Muscle layer of duodenum (tissue), 2 donors: ENCODE results near the gene DTNB.

ENCODE experiments used
- H3K27ac ChIP-seq: one replicate; pipeline ENCODE4 v1.7.0; 2013; ENCODE audit warnings: mild to moderate bottlenecking, low read length
- H3K27me3 ChIP-seq: one replicate; pipeline ENCODE4 v1.7.0; 2013; ENCODE audit warnings: low read depth, mild to moderate bottlenecking, control low read depth, low read length
- H3K36me3 ChIP-seq, 2 donors: one replicate each; pipeline ENCODE4 v1.7.0; 2013; ENCODE audit warnings: low read length in 2 of 2, control low read depth in 1 of 2, mild to moderate bottlenecking in 1 of 2; ENCODE audit not compliant: insufficient read depth in 2 of 2, control insufficient read depth in 1 of 2
- H3K4me1 ChIP-seq, 2 donors: one replicate each; pipeline ENCODE4 v1.7.0; 2013; ENCODE audit warnings: low read length in 2 of 2, mild to moderate bottlenecking in 2 of 2, control low read depth in 1 of 2, moderate library complexity in 1 of 2; ENCODE audit not compliant: insufficient read depth in 2 of 2, control insufficient read depth in 1 of 2
- H3K4me3 ChIP-seq, 2 donors: one replicate each; pipeline ENCODE4 v1.7.0; 2013; ENCODE audit warnings: low read length in 2 of 2, low read depth in 1 of 2, mild to moderate bottlenecking in 1 of 2
- H3K9me3 ChIP-seq, 2 donors: one replicate each; pipeline ENCODE4 v1.7.0; 2013; ENCODE audit warnings: low read length in 2 of 2, control low read depth in 1 of 2, mild to moderate bottlenecking in 1 of 2; ENCODE audit not compliant: control insufficient read depth in 1 of 2
- donor health status: healthy.

The DTNB gene

DNA sequence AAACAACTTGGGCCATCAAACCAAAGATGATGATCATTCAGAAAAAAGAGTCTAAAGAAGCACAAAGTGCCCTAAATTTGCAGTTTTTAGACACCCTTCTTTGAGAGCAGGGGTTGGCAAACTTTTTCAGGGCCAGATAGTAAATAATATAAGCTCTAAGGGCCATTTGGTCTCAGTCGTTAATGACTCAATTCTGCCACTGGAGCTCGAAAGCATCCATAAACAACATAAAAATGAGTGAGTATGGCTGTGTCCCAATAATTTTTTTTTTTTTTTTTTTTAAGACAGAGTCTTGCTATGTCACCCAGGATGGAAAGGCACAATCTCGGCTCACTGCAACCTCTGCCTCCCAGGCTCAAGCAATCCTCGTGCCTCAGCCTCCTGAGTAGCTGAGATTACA is 152.3 kb downstream of the DTNB start:
- Histone ChIP-seq H3K4me3 (no peak overlapping the region), H3K27ac (no peak overlapping the region), H3K9me3 (no peaks in the 10 kb centered on the region), H3K36me3 (no peaks in the 10 kb centered on the region), H3K27me3 (no peaks in the 10 kb centered on the region), H3K4me1 (peaks cover 0 to 4% of the 10 kb centered on the region in 2 donors)

DNA sequence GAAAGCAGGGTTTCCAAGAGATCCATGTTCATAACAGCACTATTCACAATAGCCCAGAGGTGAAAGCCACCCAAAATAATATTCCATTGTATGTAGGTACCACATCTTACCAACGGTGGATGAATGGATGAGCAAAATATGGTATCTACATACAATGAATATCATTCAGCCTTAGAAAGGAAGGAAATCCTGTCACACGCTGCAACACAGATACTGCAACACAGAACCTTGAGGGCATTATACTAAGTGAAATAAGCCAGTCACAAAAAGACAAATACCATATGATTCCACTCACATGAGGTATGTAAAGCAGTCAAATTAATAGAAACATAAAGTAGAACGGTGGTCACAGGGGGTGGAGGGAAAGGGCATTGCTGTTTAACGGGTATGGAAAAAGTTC is 155.7 kb downstream of the DTNB start:
- H3K4me3 ChIP-seq = no peak overlapping the region
- no peaks in the 10 kb centered on the region for H3K27me3 ChIP-seq
- H3K4me1 ChIP-seq = peaks cover 0 to 4% of the 10 kb centered on the region in 2 donors
- no peak overlapping the region for H3K27ac ChIP-seq
- H3K36me3 ChIP-seq = no peaks in the 10 kb centered on the region
- no peaks in the 10 kb centered on the region for H3K9me3 ChIP-seq

DNA sequence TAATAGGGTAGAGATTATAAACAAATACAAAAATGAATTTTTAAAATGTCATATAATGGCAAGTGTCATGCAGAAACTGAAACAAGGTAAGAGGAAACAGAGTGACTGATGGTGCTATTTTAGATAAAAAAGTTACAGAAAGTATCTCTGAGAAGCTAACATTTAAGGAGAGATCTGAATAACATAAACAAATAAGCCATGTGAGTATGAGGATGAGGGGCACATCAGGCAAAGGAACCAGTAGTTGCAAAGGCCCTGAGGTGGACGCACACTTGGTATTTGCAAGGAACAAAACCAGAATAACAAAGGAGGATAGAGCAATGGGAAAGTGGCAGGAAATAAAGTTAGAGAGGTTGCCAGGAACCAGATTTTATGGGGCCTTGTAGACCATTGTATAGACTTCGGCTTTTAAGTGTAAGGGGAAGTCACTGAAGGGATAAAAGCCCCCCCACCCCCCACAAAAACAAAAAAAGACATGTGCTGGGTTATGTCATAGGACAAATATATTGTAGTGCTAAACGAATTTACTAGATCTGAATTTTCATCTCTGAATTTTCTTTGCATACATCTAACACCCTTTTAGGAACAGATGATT is 159.2 kb downstream of the DTNB start:
- no peaks in the 10 kb centered on the region for H3K9me3 ChIP-seq
- H3K27me3 ChIP-seq = no peaks in the 10 kb centered on the region
- H3K4me1 ChIP-seq = peaks cover 0 to 4% of the 10 kb centered on the region in 2 donors
- no peak overlapping the region for H3K4me3 ChIP-seq
- no peaks in the 10 kb centered on the region for H3K36me3 ChIP-seq
- H3K27ac ChIP-seq = no peak overlapping the region

DNA sequence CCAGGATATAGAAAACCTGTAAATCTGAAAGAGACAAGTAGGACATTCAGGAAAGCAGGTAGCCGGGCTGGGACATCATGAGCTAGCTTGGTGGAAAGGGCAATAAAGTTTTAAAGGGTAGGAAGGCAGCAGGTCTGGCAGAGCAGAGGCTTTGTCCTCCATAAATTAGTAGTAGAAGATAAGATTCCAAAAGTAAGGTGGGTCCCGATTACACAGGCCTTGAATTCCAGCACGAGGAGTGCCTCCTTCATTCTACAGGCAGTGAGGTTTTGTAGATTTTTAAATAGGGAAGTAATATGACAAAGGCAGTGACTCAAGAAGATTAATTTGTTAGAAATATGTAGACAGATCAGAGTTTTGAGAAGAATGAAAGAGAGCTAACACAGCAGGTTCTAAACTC is 160.7 kb downstream of the DTNB start:
- no peaks in the 10 kb centered on the region for H3K27me3 ChIP-seq
- H3K4me1 ChIP-seq = no peaks in the 10 kb centered on the region
- H3K27ac ChIP-seq = no peak overlapping the region
- H3K4me3 ChIP-seq = no peak overlapping the region
- no peaks in the 10 kb centered on the region for H3K36me3 ChIP-seq
- H3K9me3 ChIP-seq = no peaks in the 10 kb centered on the region

DNA sequence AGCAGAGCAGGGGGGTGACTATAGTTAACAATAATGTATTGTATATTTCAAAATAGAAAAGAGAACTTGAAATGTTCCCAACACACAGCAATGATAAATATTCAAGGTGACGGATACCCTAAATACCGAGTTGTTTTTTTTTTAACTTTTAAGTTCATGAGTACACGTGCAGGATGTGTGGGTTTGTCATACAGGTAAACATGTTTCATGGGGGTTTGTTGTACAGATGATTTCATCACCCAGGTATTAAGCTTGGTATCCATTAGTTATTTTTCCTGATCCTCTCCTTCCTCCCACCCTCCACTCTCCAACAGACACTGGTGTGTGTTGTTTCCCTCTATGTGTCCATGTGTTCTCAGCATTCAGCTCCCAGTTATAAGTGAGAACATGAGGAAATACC is 167.2 kb downstream of the DTNB start:
- H3K27ac ChIP-seq = no peak overlapping the region
- no peaks in the 10 kb centered on the region for H3K36me3 ChIP-seq
- H3K27me3 ChIP-seq = no peaks in the 10 kb centered on the region
- no peaks in the 10 kb centered on the region for H3K4me1 ChIP-seq
- no peak overlapping the region for H3K4me3 ChIP-seq
- H3K9me3 ChIP-seq = no peaks in the 10 kb centered on the region

DNA sequence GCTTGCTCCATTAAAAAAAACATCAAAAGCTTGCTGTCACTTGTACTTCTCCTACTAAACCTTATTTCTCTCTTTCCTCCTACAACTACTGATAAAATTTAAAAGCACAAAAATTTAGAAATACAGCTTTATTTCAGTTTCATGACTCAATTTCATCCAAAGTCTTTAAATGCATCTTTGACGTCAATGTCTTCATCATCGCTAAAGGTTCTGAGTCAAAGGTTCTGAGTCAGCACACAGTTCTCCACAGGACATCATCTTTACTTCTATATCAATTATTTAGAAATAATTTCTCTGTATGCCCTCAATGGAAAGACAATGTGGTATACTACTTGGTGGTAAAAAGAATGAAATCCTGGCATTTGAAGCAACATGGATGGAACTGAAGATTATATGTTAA is 167.8 kb downstream of the DTNB start:
- H3K27me3 ChIP-seq = no peaks in the 10 kb centered on the region
- no peaks in the 10 kb centered on the region for H3K36me3 ChIP-seq
- no peaks in the 10 kb centered on the region for H3K9me3 ChIP-seq
- H3K4me3 ChIP-seq = no peak overlapping the region
- no peaks in the 10 kb centered on the region for H3K4me1 ChIP-seq
- H3K27ac ChIP-seq = no peak overlapping the region

DNA sequence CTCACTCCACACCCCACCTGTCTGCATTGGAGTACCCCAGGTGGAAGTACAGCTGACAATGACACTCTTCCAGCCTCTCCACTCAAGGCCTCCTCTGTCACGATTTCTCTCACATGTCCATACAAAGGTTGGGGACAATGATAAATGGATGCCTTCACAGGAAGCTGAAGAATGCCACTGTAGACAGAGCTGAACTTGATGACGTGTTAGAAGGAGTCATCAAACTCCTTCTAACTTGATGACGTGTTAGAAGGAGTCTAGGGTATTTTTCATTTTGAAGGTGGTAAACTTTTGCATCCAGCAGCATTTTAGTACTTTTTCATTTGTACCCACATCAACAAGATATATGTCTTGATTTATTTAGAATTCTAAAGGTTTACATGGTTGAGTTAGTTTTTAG is 168.2 kb downstream of the DTNB start:
- no peaks in the 10 kb centered on the region for H3K27me3 ChIP-seq

DNA sequence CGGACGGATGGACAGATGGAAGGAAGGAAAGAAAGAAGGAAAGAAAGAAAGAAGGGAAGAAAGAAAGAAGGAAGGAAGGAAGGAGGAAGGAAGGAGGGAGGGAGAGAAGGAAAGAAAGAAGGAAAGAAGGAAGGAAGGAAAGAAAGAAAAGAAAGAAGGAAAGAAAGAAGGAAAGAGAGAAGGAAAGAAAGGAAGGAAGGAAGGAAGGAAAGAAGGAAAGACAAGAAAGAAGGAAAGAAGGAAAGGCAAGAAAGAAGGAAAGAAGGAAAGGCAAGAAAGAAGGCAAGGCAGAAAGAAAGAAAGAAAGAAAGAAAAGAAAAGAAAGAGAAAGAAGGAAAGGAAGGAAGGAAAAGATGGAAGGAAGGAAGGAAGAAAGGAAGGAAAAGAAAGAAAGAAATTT is 169.1 kb downstream of the DTNB start:
- Histone ChIP-seq H3K4me3 (no peak overlapping the region), H3K9me3 (no peaks in the 10 kb centered on the region), H3K27me3 (no peaks in the 10 kb centered on the region), H3K4me1 (no peaks in the 10 kb centered on the region), H3K36me3 (no peaks in the 10 kb centered on the region), H3K27ac (no peak overlapping the region)

More for the DNA sequence above, 168.2 kb downstream of the DTNB start:
- H3K4me1 ChIP-seq = no peaks in the 10 kb centered on the region
- H3K4me3 ChIP-seq = no peak overlapping the region
- no peak overlapping the region for H3K27ac ChIP-seq
- no peaks in the 10 kb centered on the region for H3K36me3 ChIP-seq
- no peaks in the 10 kb centered on the region for H3K9me3 ChIP-seq

DNA sequence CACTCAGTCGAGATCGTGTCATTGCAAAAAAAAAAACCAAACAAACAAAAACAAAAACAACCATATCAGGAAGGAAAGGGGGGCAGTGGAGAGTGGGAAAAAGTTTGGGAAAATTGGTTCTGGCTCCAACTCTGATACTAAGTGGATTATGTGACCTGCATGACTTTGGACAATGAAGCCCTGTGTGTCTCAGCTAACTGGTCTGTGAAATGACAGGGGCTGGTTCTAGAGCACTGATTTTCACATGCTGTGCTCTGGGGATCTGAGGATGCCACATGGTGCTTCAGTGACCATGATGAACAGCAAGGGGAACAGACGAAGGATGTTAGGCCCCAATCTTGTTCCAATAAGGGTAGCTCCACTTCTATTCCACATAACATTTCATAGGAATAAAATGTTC is 174.2 kb downstream of the DTNB start:
- Histone ChIP-seq H3K4me3 (no peak overlapping the region), H3K27me3 (no peaks in the 10 kb centered on the region), H3K27ac (no peak overlapping the region), H3K4me1 (no peaks in the 10 kb centered on the region), H3K36me3 (no peaks in the 10 kb centered on the region), H3K9me3 (no peaks in the 10 kb centered on the region)

DNA sequence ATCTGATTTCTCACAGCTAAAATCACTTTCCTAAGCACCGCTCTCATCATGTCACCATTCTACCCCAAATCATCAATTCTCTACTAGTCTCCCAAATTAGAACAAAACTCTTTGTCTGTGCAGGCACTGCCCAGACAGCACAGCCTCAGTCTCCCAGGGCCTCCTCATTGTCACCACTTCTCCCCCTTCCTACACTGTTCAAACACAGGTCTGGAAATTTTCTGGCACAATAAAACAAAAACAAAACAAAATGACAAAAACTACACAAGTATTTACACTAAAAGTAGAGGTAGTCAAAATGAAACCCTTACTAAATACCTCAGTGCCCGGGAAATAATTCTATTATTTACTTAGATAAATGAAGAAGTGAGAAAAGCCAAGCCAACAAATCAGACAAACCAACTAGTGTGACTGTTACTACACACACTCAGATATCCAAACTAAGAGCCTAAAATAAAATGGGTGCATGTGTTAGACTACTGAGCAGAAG is 175.4 kb downstream of the DTNB start:
- Histone ChIP-seq H3K27ac (no peak overlapping the region), H3K9me3 (no peaks in the 10 kb centered on the region), H3K4me1 (no peaks in the 10 kb centered on the region), H3K36me3 (no peaks in the 10 kb centered on the region), H3K4me3 (no peak overlapping the region), H3K27me3 (no peaks in the 10 kb centered on the region)

DNA sequence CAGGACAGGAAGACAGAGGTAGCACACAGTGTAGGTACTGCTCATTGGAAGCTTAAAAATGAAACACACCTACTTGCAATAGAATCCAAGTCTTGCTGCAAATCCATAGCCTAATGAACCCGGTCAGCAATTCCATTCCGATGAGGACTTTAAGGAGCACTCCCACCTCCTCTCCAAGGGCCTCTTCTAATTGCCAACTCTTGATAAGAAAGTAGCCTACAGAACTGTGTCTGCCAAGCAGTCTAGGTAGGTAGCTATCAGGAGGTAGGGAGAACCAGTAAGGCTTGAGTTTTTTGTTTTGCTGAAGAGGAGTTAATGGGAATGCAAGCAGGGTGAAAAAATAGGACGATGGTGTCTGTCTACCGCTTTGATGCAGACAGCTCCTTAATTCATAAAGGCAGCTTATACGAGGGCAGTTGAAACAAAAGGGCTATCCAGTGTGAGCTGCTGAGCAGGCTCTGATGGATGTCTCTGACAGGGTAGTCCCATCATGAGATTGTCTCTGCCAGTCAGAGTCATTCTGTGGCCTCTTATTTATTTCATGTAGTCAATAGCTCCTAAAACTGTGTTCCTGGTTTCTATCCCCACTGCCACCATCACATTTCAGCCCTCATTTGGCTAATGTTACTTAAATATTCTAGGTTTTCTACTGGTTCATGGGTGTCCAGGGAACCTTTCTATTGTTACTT is 176.0 kb downstream of the DTNB start:
- Histone ChIP-seq H3K4me1 (no peaks in the 10 kb centered on the region), H3K27me3 (no peaks in the 10 kb centered on the region), H3K4me3 (no peak overlapping the region), H3K27ac (no peak overlapping the region), H3K9me3 (no peaks in the 10 kb centered on the region), H3K36me3 (no peaks in the 10 kb centered on the region)

DNA sequence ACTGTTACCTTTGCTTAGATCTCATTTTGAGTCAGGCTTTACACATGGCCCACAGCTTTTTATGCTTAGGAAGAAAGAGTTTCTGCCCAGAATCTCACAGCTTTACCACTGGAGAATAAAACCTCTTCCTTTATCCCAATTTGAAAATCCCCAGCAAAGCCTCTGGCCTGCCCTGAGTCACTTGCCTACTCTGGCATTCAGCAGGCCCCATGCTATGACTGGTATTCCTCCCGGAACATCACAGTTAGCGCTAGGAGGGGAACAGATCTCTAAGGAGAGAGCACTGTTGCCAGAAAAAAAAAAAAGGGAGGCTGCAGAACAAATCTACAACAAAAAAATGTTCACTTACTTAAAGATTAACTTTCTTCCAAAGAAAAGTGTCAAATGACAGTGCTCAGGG is 178.8 kb downstream of the DTNB start:
- no peaks in the 10 kb centered on the region for H3K27me3 ChIP-seq
- no peak overlapping the region for H3K27ac ChIP-seq
- H3K4me3 ChIP-seq = no peak overlapping the region
- H3K4me1 ChIP-seq = no peaks in the 10 kb centered on the region
- H3K36me3 ChIP-seq = no peaks in the 10 kb centered on the region
- H3K9me3 ChIP-seq = no peaks in the 10 kb centered on the region
